ENCODE data around the gene ECE1. TPM values are rescaled to one million over a fixed set of nuclear protein-coding genes. Genes with fewer than 3 reads are reported as not detected.

ECE1 gene
- total and polyA plus RNA-seq, 2 of the 4 experiments (the other 2 are of a cell fraction) = 61.8 to 124 TPM

- TF ChIP-seq USF2 (IDR thresholded peaks at IDR 0.05; ENCODE audit: low read depth, low read length) (no peak), BHLHE40 (IDR thresholded peaks at IDR 0.05; ENCODE audit: low read depth, low read length) (no peak), MAFK (IDR thresholded peaks at IDR 0.05; ENCODE audit: low read depth, low read length) (no peak), MXI1 (IDR thresholded peaks at IDR 0.05; ENCODE audit: borderline replicate concordance, low read depth, low read length) (no peak), CEBPB (IDR thresholded peaks at IDR 0.05; ENCODE audit: low read depth, low read length) (no peak), POLR2A (IDR thresholded peaks at IDR 0.05; ENCODE audit: low read depth, low read length) (no peak), RAD21 (IDR thresholded peaks at IDR 0.05; ENCODE audit: low read length) (no peak)
Measured at GRCh38 chr1:21255943-21256320, 34.3 kb downstream of the ECE1 start (continued).

All from IMR-90 (cell line).